IPS-11a (cell line): ENCODE results near the gene TACC2.

Experiments
- H3K4me3 ChIP-seq: one replicate; pipeline ENCODE4 v1.5.1; 2013; ENCODE audit warnings: low read depth, low read length, control low read depth

The TACC2 gene

GRCh38 chr10:122244001-122244975, 255.3 kb downstream of the TACC2 start:
- H3K4me3 ChIP-seq, result no peak overlapping the region

DNA sequence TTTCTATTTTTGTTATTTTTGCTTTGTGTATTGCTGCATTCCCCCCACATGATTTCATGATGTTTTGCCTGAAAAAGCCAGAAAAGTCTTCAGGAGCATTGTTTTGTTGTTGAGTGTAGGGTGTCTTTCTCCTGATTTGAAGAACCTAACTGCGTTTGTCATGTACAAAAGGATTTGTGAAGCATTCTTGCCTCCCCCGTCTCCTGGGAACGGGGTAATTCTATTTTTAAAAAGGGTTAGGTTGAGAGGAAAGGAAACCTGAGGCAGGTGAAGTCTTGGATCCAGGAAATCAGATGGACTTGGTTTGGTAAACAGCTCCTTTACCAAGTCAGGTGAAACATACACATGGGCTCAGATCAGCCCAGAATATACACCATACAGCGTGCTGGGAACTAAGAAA, 256.2 kb downstream of the TACC2 start:
- no peak overlapping the region for H3K4me3 ChIP-seq

DNA sequence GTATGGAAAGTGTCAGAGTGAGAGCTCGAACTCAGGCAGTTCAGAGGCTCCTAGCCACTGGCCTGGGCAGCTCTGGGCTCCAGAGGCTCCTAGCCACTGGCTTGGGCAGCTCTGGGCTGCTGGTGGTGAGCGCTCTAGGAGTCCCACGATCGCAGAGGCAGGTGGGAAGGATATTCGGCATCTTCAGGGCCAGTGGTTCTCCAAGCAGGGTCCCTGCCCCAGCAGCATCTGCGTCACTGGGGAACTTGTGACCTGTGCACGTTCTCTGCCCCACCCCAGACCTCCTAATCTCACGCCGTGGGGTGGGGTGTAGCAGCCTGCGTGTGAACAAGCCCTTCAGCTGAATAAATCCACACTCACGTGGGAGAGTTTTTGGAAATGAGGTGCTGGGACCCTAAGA, 256.9 kb downstream of the TACC2 start:
- no peak overlapping the region for H3K4me3 ChIP-seq

GRCh38 chr10:122246830-122247520, 258.0 kb downstream of the TACC2 start:
- no peak overlapping the region for H3K4me3 ChIP-seq

DNA sequence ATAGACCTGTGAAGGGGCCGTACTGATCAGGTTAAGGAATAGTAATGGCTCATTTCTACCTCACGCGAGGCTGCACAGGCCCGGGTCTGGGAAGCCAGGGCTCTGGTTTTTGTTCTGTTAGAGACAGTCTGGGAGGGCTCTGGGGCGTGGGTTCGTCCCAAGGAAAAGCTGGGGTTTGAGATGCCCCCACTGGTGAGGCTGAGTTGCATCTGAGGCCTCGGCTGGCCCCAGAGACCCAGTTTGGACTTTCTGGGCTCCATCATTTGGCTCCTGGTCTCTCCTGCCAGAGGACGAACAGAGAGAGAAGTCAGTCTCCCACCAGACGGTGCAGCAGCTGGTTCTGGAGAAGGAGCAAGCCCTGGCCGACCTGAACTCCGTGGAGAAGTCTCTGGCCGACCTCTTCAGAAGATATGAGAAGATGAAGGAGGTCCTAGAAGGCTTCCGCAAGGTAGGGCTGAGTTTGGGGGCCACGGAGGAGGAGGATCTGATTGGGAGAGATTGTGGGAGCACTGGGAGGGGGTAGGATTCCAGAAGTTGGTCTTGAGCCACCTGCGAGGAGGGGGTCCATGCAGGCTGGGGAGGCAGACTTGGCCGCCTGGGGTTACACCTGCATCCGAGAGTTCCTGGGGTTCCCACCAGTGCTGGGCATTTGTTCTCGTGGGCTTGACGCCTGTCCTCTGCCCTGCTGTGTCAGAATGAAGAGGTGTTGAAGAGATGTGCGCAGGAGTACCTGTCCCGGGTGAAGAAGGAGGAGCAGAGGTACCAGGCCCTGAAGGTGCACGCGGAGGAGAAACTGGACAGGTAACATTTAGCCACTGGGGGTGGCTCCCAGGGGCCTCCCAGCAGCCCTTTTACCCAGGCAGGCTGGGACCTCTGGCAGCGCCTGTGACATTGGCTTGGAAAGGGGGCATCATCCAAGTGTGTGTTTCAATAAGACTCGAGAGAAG, 259.7 kb downstream of the TACC2 start:
- H3K4me3 ChIP-seq, result no peak overlapping the region

- no peak overlapping the region for H3K4me3 ChIP-seq
Observed at GRCh38 chr10:122249303-122249850, 260.4 kb downstream of the TACC2 start.

GRCh38 chr10:122249991-122250750, 261.2 kb downstream of the TACC2 start:
- H3K4me3 ChIP-seq, result no peak overlapping the region

GRCh38 chr10:122251459-122252255, 262.7 kb downstream of the TACC2 start:
- H3K4me3 ChIP-seq, result no peak overlapping the region

GRCh38 chr10:122252805-122253204, 263.8 kb downstream of the TACC2 start:
- no peak overlapping the region for H3K4me3 ChIP-seq

DNA sequence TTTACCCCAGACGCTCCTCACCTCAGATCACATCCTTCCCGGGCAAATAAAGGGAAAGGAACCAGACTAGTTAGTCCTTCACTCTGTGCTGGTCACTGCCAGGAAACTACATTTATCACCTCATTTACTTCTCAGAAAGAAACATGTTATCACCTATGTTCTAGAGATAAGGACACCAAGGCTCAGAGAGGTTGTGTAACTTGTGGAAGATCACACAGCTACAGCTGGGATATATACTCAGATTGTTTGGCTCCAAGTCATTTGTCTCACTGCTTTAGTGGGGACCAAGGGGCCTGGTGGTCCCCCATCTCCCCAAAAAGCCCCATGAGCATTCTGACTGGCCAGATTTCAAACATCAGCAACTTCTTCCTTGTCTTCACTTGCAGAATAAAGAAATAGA, 264.6 kb downstream of the TACC2 start:
- no peak overlapping the region for H3K4me3 ChIP-seq

GRCh38 chr10:122254831-122255230, 265.9 kb downstream of the TACC2 start:
- H3K4me3 ChIP-seq, result no peak overlapping the region

GRCh38 chr10:122255509-122256301, 266.7 kb downstream of the TACC2 start:
- no peak overlapping the region for H3K4me3 ChIP-seq

- H3K4me3 ChIP-seq, result no peak overlapping the region
Observed at GRCh38 chr10:122257041-122257440, 268.1 kb downstream of the TACC2 start.

DNA sequence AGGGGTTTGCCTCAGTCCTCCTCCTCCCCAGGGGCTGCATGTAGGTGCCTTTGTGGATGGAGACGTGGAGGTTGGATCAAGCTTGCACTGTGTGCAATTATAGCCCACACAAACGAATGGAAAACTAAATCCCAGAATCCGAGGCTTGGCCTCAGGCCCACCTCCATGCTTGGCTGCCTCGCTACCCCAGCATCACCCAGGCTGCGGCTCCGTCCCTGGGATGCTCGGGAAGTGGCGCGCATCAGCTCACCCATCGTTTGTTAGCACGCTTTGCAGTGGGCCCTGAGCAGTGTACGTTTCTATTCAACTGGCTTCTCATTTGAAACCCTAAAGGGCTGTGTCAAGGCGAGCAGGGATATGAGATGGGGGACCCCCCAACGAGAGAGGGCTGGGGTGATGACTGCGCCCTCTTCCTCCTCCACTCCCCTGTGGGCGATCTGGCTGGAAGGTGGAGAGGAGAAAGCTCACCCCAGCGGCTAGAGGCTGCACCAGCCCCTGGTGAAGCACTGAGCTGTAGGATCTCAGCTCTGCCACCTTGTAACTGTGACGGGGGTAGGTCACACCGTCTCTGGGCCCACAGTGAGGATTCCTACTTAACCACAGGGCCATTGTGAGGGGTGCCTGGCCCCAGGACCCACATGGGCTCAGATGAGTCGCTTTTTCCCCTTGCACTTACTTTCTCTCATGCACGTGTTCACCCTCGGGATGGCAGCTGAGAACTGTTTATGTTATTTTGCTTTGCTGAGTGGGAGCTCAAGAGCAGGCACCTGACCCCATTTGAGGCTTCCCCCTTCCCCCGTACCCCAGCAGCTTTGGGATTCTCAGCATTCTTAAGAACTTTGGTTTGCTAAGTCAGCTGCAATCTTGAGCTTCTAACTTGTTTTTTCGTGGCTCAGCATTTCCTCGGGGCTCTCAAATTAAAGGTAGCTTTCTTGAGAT, 269.4 kb downstream of the TACC2 start:
- H3K4me3 ChIP-seq, result no peak overlapping the region

DNA sequence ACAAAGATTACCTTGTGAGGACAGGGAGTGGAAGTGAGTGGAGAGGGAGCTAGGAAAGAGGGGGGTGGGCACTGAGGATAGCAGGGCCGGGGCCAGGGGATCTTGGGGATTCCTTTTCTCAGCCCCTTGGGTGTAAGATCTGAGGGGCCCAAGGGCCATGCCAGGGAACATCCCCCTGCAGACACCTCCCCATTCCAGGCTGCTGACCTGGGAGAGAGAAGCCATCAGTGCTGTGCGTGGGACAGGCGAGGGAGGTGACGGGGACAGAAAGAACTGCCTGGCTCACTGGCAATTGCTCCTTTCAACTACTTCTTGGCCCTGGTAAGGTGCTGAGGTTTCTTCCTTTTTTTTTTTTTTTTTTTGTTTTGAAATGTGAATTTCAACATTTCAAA, 270.1 kb downstream of the TACC2 start:
- H3K4me3 ChIP-seq, result no peak overlapping the region

- H3K4me3 ChIP-seq, result no peak overlapping the region
Observed at GRCh38 chr10:122261584-122261983, 272.6 kb downstream of the TACC2 start.

- no peak overlapping the region for H3K4me3 ChIP-seq
Observed at GRCh38 chr10:122263971-122264370, 275.0 kb downstream of the TACC2 start.
